NB4 (cell line): ENCODE measurements around the gene STON2.

Source experiments
- DNase-seq: peaks from one replicate; pipeline ENCODE4 v3.0.0; 2010; ENCODE audit warnings: low read depth
- H3K4me3 ChIP-seq: one replicate; pipeline ENCODE4 v1.5.1; 2011; ENCODE audit warnings: mild to moderate bottlenecking, low read depth, low read length, moderate library complexity
- CTCF ChIP-seq: IDR thresholded peaks from one replicate; pipeline ENCODE4 v1.5.1; 2012; ENCODE audit warnings: low read depth, low read length
- MAX ChIP-seq: IDR thresholded peaks from 2 replicates; pipeline ENCODE4 v1.6.1; 2011; ENCODE audit warnings: low read depth, low read length
- MYC ChIP-seq: IDR thresholded peaks from 2 replicates; pipeline ENCODE4 v1.6.1; 2011; ENCODE audit warnings: low read depth, low read length
- POLR2A ChIP-seq: IDR thresholded peaks from 2 replicates; pipeline ENCODE4 v1.6.1; 2011; ENCODE audit warnings: mild to moderate bottlenecking; ENCODE audit not compliant: insufficient read length; ENCODE audit errors: extremely low read depth

Gene STON2

GRCh38 chr14:81331229-81332021 is 68.7 kb downstream of the STON2 start:
- no peak for DNase-seq
- no peak overlapping the region for H3K4me3 ChIP-seq
- no peak for TF ChIP-seq MAX
- no peak for TF ChIP-seq CTCF
- no peak for TF ChIP-seq POLR2A
- TF ChIP-seq MYC: no peak

GRCh38 chr14:81330619-81331122 is 69.5 kb downstream of the STON2 start:
- no peak overlapping the region for H3K4me3 ChIP-seq
- DNase-seq: no peak
- TF ChIP-seq MAX: no peak
- TF ChIP-seq MYC: no peak
- TF ChIP-seq POLR2A: no peak
- TF ChIP-seq CTCF: no peak

- TF ChIP-seq CTCF (no peak), MAX (no peak), POLR2A (no peak), MYC (no peak)
- no peak for DNase-seq
- no peak overlapping the region for H3K4me3 ChIP-seq
Observed at GRCh38 chr14:81329640-81330381, 70.3 kb downstream of the STON2 start.

- H3K4me3 ChIP-seq: no peak overlapping the region
- TF ChIP-seq MAX (no peak), POLR2A (no peak), CTCF (no peak), MYC (no peak)
- no peak for DNase-seq
Observed at GRCh38 chr14:81326451-81326850, 73.7 kb downstream of the STON2 start.

- TF ChIP-seq POLR2A: no peak
- no peak for TF ChIP-seq MAX
- no peak for TF ChIP-seq CTCF
- no peak for TF ChIP-seq MYC
- H3K4me3 ChIP-seq: no peak overlapping the region
- no peak for DNase-seq
Observed at GRCh38 chr14:81324011-81324410, 76.1 kb downstream of the STON2 start.
